ENCODE data around the gene TMC4. TPM values are rescaled to one million over a fixed set of nuclear protein-coding genes. Genes with fewer than 3 reads are reported as not detected.
"Not testable (repeated sequence)": the region's sequence is repeated elsewhere in the genome, so short reads cannot be mapped to it uniquely, and the experiment has no call there.

Gene TMC4
- total and polyA plus RNA-seq, 4 donors = 26.1 to 81.0 (median 33.9) TPM

DNA sequence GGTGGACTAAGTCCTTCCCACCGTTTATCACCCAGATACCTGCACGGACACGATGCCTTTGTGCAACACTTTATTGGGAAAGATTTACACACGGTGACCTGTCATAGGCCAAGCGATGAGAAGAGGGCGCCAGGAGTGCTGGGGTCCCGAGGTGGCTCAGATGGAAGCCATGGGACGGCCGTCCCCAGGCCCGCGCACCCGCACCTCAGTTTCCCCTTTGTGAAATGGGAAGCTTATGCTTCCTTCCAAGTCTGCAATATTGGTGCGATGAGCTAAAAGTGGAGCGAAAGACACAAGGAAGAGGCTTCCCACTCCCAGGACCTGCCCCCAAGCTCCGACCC lies 369 bp upstream of the TMC4 start:
- no peak overlapping the region for H3K9ac ChIP-seq (ENCODE audit: insufficient read depth in 1 of 2, low read length in 2 of 2)
- H3K27me3 ChIP-seq (ENCODE audit: control insufficient read depth in 3 of 3, insufficient read depth in 3 of 3, low read length in 2 of 3) = no peaks in the 10 kb centered on the region
- H3K9me3 ChIP-seq (ENCODE audit: control insufficient read depth in 4 of 4, insufficient read depth in 3 of 4, low read length in 3 of 4) = no peaks in the 10 kb centered on the region
- no peak overlapping the region for H3K27ac ChIP-seq (ENCODE audit: low read depth in 1 of 2, low read length in 1 of 2)
- H3K4me1 ChIP-seq (ENCODE audit: control insufficient read depth in 5 of 5, insufficient read depth in 5 of 5, low read length in 5 of 5) = no peaks in the 10 kb centered on the region
- DNase-seq (no peak), ATAC-seq (ENCODE audit: insufficient read depth, low FRiP score) (no peak)
- no peak overlapping the region for H3K4me3 ChIP-seq
- TF ChIP-seq, protein P1, sequence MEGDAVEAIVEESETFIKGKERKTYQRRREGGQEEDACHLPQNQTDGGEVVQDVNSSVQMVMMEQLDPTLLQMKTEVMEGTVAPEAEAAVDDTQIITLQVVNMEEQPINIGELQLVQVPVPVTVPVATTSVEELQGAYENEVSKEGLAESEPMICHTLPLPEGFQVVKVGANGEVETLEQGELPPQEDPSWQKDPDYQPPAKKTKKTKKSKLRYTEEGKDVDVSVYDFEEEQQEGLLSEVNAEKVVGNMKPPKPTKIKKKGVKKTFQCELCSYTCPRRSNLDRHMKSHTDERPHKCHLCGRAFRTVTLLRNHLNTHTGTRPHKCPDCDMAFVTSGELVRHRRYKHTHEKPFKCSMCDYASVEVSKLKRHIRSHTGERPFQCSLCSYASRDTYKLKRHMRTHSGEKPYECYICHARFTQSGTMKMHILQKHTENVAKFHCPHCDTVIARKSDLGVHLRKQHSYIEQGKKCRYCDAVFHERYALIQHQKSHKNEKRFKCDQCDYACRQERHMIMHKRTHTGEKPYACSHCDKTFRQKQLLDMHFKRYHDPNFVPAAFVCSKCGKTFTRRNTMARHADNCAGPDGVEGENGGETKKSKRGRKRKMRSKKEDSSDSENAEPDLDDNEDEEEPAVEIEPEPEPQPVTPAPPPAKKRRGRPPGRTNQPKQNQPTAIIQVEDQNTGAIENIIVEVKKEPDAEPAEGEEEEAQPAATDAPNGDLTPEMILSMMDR (IDR thresholded peaks at IDR 0.05; ENCODE audit: control extremely low read depth, extremely low read depth) = no peak
- H3K36me3 ChIP-seq (ENCODE audit: control insufficient read depth in 4 of 4, insufficient read depth in 4 of 4, low read length in 4 of 4) = peaks cover 0 to 9% (median 0%) of the 10 kb centered on the region in 4 donors
- WGBS, 2 donors = 37 to 43% methylated on average over 15 of the region's 15 CpGs

GRCh38 chr19:54171736-54172431 lies 1.1 kb downstream of the TMC4 start:
- not testable (repeated sequence) for H3K9ac ChIP-seq (ENCODE audit: insufficient read depth in 1 of 2, low read length in 2 of 2); ATAC-seq (ENCODE audit: insufficient read depth, low FRiP score); DNase-seq; H3K27me3 ChIP-seq (ENCODE audit: control insufficient read depth in 3 of 3, insufficient read depth in 3 of 3, low read length in 2 of 3); H3K9me3 ChIP-seq (ENCODE audit: control insufficient read depth in 4 of 4, insufficient read depth in 3 of 4, low read length in 3 of 4); H3K27ac ChIP-seq (ENCODE audit: low read depth in 1 of 2, low read length in 1 of 2); H3K36me3 ChIP-seq (ENCODE audit: control insufficient read depth in 4 of 4, insufficient read depth in 4 of 4, low read length in 4 of 4); H3K4me1 ChIP-seq (ENCODE audit: control insufficient read depth in 5 of 5, insufficient read depth in 5 of 5, low read length in 5 of 5); H3K4me3 ChIP-seq
- WGBS, 2 donors = 80 to 89% methylated on average over 15 to 20 of the region's 23 CpGs

DNA sequence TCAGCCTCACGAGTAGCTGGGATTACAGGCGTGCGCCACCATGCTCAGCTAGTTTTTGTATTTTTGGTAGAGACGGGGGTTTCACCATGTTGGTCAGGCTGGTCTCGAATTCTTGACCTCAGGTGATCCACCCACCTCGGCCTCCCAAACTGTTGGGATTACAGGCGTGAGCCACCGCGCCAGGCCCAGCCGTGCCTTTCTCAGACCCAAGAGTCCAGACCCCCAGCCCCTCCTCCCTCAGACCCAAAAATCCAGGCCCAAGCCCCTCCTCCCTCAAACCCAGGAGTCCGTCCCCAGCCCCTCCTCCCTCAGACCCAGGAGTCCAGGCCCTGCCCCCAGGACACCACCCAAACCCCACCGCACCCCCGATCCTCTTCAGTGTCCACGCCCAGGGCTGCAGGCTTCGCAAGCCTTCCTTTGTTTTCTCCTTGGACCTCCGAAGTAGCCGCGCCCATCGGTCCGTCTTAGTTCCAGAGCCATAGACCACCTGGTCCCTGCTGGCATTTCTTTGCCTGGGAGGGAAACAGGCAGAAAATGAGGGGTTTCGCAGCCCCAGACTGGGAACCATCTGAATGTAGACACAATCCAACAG lies 3.7 kb downstream of the TMC4 start:
- DNase-seq (no peak), ATAC-seq (ENCODE audit: insufficient read depth, low FRiP score) (no peak)
- peaks cover 0 to under 1% (median 0%) of the 10 kb centered on the region in 3 donors for H3K27me3 ChIP-seq (ENCODE audit: control insufficient read depth in 3 of 3, insufficient read depth in 3 of 3, low read length in 2 of 3)
- no peaks in the 10 kb centered on the region for H3K9me3 ChIP-seq (ENCODE audit: control insufficient read depth in 4 of 4, insufficient read depth in 3 of 4, low read length in 3 of 4)
- H3K4me1 ChIP-seq (ENCODE audit: control insufficient read depth in 5 of 5, insufficient read depth in 5 of 5, low read length in 5 of 5) = peaks cover 0 to 4% (median 0%) of the 10 kb centered on the region in 5 donors
- WGBS, 2 donors = 86 to 89% methylated on average over 21 of the region's 21 CpGs
- H3K27ac ChIP-seq (ENCODE audit: low read depth in 1 of 2, low read length in 1 of 2) = no peak overlapping the region
- TF ChIP-seq, protein P1 (IDR thresholded peaks at IDR 0.05; ENCODE audit: control extremely low read depth, extremely low read depth) = no peak
- H3K4me3 ChIP-seq = no peak overlapping the region
- H3K36me3 ChIP-seq (ENCODE audit: control insufficient read depth in 4 of 4, insufficient read depth in 4 of 4, low read length in 4 of 4) = no peaks in the 10 kb centered on the region
- H3K9ac ChIP-seq (ENCODE audit: insufficient read depth in 1 of 2, low read length in 2 of 2) = no peak overlapping the region

DNA sequence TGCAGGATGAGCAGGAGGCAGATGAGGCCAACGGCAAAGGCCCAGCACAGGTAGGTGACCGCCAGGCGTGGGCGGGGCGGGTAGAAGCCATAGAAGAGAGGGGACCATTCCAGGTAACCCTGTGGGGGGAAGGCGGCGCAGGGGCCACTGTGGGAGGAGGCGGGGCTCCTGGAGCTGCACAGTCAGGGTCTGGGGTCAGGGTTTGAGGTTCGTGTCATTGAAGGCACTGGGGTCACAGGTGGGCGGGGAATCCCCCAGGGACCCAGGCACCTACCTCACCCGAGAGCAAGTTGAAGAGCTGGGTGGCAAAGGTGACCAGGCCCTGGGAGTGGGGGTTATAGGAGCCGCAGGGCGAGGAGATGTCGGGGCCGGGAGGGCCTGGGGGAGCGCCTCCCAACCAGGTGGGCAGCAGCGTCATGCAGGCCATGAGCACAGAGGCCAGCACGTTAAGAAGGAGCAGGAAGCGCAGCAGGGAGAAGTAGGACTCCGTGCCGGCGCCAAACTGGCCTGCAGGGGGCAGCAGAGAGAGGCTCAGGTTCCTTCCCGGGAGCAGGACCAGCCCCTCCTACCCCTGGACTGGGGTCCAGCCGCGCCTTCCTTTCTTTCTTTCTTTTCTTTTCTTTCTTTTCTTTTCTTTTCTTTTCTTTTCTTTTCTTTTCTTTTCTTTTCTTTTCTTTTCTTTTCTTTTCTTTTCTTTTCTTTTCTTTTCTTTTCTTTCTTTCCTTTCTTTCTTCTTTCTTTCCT lies 4.6 kb downstream of the TMC4 start:
- 28 to 30% methylated on average over 24 to 25 of the region's 25 CpGs for WGBS, 2 donors
- no peaks in the 10 kb centered on the region for H3K9me3 ChIP-seq (ENCODE audit: control insufficient read depth in 4 of 4, insufficient read depth in 3 of 4, low read length in 3 of 4)
- ATAC-seq (ENCODE audit: insufficient read depth, low FRiP score) = peak; percentile 83
- TF ChIP-seq, protein P1 (IDR thresholded peaks at IDR 0.05; ENCODE audit: control extremely low read depth, extremely low read depth) = peak; percentile 88
- H3K4me3 ChIP-seq = no peak overlapping the region
- no peak overlapping the region for H3K27ac ChIP-seq (ENCODE audit: low read depth in 1 of 2, low read length in 1 of 2)
- peaks cover 0 to 2% (median 0%) of the 10 kb centered on the region in 3 donors for H3K27me3 ChIP-seq (ENCODE audit: control insufficient read depth in 3 of 3, insufficient read depth in 3 of 3, low read length in 2 of 3)
- H3K36me3 ChIP-seq (ENCODE audit: control insufficient read depth in 4 of 4, insufficient read depth in 4 of 4, low read length in 4 of 4) = no peaks in the 10 kb centered on the region
- peaks cover 0 to 5% (median 0%) of the 10 kb centered on the region in 5 donors for H3K4me1 ChIP-seq (ENCODE audit: control insufficient read depth in 5 of 5, insufficient read depth in 5 of 5, low read length in 5 of 5)
- DNase-seq = peak; percentile 89 to 92 (median 91)
- H3K9ac ChIP-seq (ENCODE audit: insufficient read depth in 1 of 2, low read length in 2 of 2) = no peak overlapping the region
